ENCODE data around the gene PREX1. TPM values are rescaled to one million over a fixed set of nuclear protein-coding genes. Genes with fewer than 3 reads are reported as not detected.
"Not testable (repeated sequence)": the region's sequence is repeated elsewhere in the genome, so short reads cannot be mapped to it uniquely, and the experiment has no call there.

The PREX1 gene
- total RNA-seq, 1 experiment from 2014 or later, result 9.5 TPM

- peak in 1 of 2 experiments; percentile 35 for DNase-seq
- no peak overlapping the region for H3K4me3 ChIP-seq (ENCODE audit: low read depth, low read length)
- ChIA-PET CTCF (interaction anchor here (1.7 kb wide), 1 partner anchor 20 kb away, joined by 7 read pairs; no protein-coding TSS in a partner anchor), POLR2A (no interaction called here)
- H3K4me1 Mint-ChIP-seq (ENCODE audit: low read depth, unreplicated experiment), result no peaks in the 10 kb centered on the region
- peaks cover 13% of the 10 kb centered on the region for H3K9me3 ChIP-seq
- H3K27me3 Mint-ChIP-seq (ENCODE audit: insufficient read depth, unreplicated experiment), result no peaks in the 10 kb centered on the region
- intact Hi-C loops (cut with micrococcal nuclease; ENCODE audit: unreplicated experiment), result no loop called here
- H3K36me3 ChIP-seq (ENCODE audit: control insufficient read depth, insufficient read depth, low read length), result 0 out of 2 replicates have a peak, but pooled peaks cover 1% of the 10 kb centered on the region
- H3K27me3 ChIP-seq (replicated peaks; ENCODE audit: control insufficient read depth, insufficient read depth, low read length), result no peaks in the 10 kb centered on the region
- H3K9me3 Mint-ChIP-seq (ENCODE audit: unreplicated experiment), result peaks cover 16% of the 10 kb centered on the region
- no peak overlapping the region for H3K4me3 Mint-ChIP-seq (ENCODE audit: unreplicated experiment)
- no peak overlapping the region for H3K27ac Mint-ChIP-seq (ENCODE audit: unreplicated experiment)
- no TSS peak for BruUV-seq (replicated peaks)
- H3K4me1 ChIP-seq, result peaks cover 9% of the 10 kb centered on the region; the same call in 1 of the 2 replicates
- no peak for TF ChIP-seq CTCF (IDR thresholded peaks at IDR 0.05; ENCODE audit: insufficient read depth in 1 of 2, low read depth in 1 of 2, low read length in 1 of 2, severe bottlenecking in 1 of 2, unreplicated experiment in 1 of 2)
- no peaks in the 10 kb centered on the region for H3K36me3 Mint-ChIP-seq (ENCODE audit: insufficient read depth, unreplicated experiment)
These were observed 227.3 kb downstream of the PREX1 start for GRCh38 chr20:48600470-48600945.

GRCh38 chr20:48599748-48600469 lies 227.9 kb downstream of the PREX1 start:
- peak in 1 of 2 experiments; percentile 32 for DNase-seq
- Histone ChIP-seq H3K4me1 (peaks cover 9% of the 10 kb centered on the region; the same call in 1 of the 2 replicates), H3K9me3 (peaks cover 13% of the 10 kb centered on the region), H3K4me3 (ENCODE audit: low read depth, low read length) (no peak overlapping the region), H3K36me3 (ENCODE audit: control insufficient read depth, insufficient read depth, low read length) (0 out of 2 replicates have a peak, but pooled peaks cover 1% of the 10 kb centered on the region), H3K27me3 (replicated peaks; ENCODE audit: control insufficient read depth, insufficient read depth, low read length) (no peaks in the 10 kb centered on the region)
- Mint-ChIP-seq H3K4me1 (ENCODE audit: low read depth, unreplicated experiment) (no peaks in the 10 kb centered on the region), H3K27me3 (ENCODE audit: insufficient read depth, unreplicated experiment) (no peaks in the 10 kb centered on the region), H3K9me3 (ENCODE audit: unreplicated experiment) (peaks cover 16% of the 10 kb centered on the region), H3K4me3 (ENCODE audit: unreplicated experiment) (no peak overlapping the region), H3K36me3 (ENCODE audit: insufficient read depth, unreplicated experiment) (no peaks in the 10 kb centered on the region), H3K27ac (ENCODE audit: unreplicated experiment) (no peak overlapping the region)
- no peak for TF ChIP-seq CTCF (IDR thresholded peaks at IDR 0.05; ENCODE audit: insufficient read depth in 1 of 2, low read depth in 1 of 2, low read length in 1 of 2, severe bottlenecking in 1 of 2, unreplicated experiment in 1 of 2)
- intact Hi-C loops (cut with micrococcal nuclease; ENCODE audit: unreplicated experiment), result no loop called here
- CTCF ChIA-PET, result interaction anchor here (1.7 kb wide), 1 partner anchor 21 kb away, joined by 7 read pairs; no protein-coding TSS in a partner anchor
- no TSS peak for BruUV-seq (replicated peaks)
- POLR2A ChIA-PET, result no interaction called here

- H3K4me3 ChIP-seq (ENCODE audit: low read depth, low read length), result no peak overlapping the region
- BruUV-seq (replicated peaks), result no TSS peak
- no peak for TF ChIP-seq CTCF (IDR thresholded peaks at IDR 0.05; ENCODE audit: insufficient read depth in 1 of 2, low read depth in 1 of 2, low read length in 1 of 2, severe bottlenecking in 1 of 2, unreplicated experiment in 1 of 2)
- H3K27ac Mint-ChIP-seq (ENCODE audit: unreplicated experiment), result no peak overlapping the region
- H3K4me1 ChIP-seq, result peaks cover 9% of the 10 kb centered on the region; the same call in 1 of the 2 replicates
- H3K4me1 Mint-ChIP-seq (ENCODE audit: low read depth, unreplicated experiment), result no peaks in the 10 kb centered on the region
- no peaks in the 10 kb centered on the region for H3K27me3 ChIP-seq (replicated peaks; ENCODE audit: control insufficient read depth, insufficient read depth, low read length)
- ChIA-PET CTCF (no interaction called here), POLR2A (no interaction called here)
- intact Hi-C loops (cut with micrococcal nuclease; ENCODE audit: unreplicated experiment), result no loop called here
- H3K36me3 Mint-ChIP-seq (ENCODE audit: insufficient read depth, unreplicated experiment), result no peaks in the 10 kb centered on the region
- H3K27me3 Mint-ChIP-seq (ENCODE audit: insufficient read depth, unreplicated experiment), result no peaks in the 10 kb centered on the region
- peak in 1 of 2 experiments; percentile 36 for DNase-seq
- peaks cover 16% of the 10 kb centered on the region for H3K9me3 Mint-ChIP-seq (ENCODE audit: unreplicated experiment)
- H3K36me3 ChIP-seq (ENCODE audit: control insufficient read depth, insufficient read depth, low read length), result 0 out of 2 replicates have a peak, but pooled peaks cover 1% of the 10 kb centered on the region
- peaks cover 13% of the 10 kb centered on the region for H3K9me3 ChIP-seq
- H3K4me3 Mint-ChIP-seq (ENCODE audit: unreplicated experiment), result no peak overlapping the region
These were observed 228.6 kb downstream of the PREX1 start for GRCh38 chr20:48599106-48599747.

GRCh38 chr20:48598303-48598941 lies 229.4 kb downstream of the PREX1 start:
- CTCF ChIA-PET; BruUV-seq (replicated peaks); H3K27me3 Mint-ChIP-seq (ENCODE audit: insufficient read depth, unreplicated experiment): not testable (repeated sequence)

More at GRCh38 chr20:48598303-48598941, 229.4 kb downstream of the PREX1 start:
- POLR2A ChIA-PET; H3K36me3 ChIP-seq (ENCODE audit: control insufficient read depth, insufficient read depth, low read length); H3K27me3 ChIP-seq (replicated peaks; ENCODE audit: control insufficient read depth, insufficient read depth, low read length); H3K4me3 ChIP-seq (ENCODE audit: low read depth, low read length); H3K27ac Mint-ChIP-seq (ENCODE audit: unreplicated experiment); H3K4me3 Mint-ChIP-seq (ENCODE audit: unreplicated experiment); H3K4me1 ChIP-seq; H3K36me3 Mint-ChIP-seq (ENCODE audit: insufficient read depth, unreplicated experiment); intact Hi-C loops (cut with micrococcal nuclease; ENCODE audit: unreplicated experiment); H3K4me1 Mint-ChIP-seq (ENCODE audit: low read depth, unreplicated experiment): not testable (repeated sequence)
- peaks cover 13% of the 10 kb centered on the region for H3K9me3 ChIP-seq
- DNase-seq, result peak; percentile 55 to 77
- peaks cover 16% of the 10 kb centered on the region for H3K9me3 Mint-ChIP-seq (ENCODE audit: unreplicated experiment)

All from Caco-2 (cell line).